HG03159 (cell line): ENCODE results near the gene PDIA3.
"Not testable (repeated sequence)": the region's sequence is repeated elsewhere in the genome, so short reads cannot be mapped to it uniquely, and the experiment has no call there.

ENCODE experiments used
- ATAC-seq: cut with Tn5 transposase; IDR thresholded peaks from one replicate; pipeline ENCODE4 v1.9.1; 2021; ENCODE audit warnings: mild to moderate bottlenecking, moderate library complexity; ENCODE audit not compliant: unreplicated experiment

The PDIA3 gene

GRCh38 chr15:43746245-43746902 is at the start of gene PDIA3:
PDIA3 (plus strand) TSS chr15:43746438; CDS start chr15:43746540, 102 bp downstream.
- peak; percentile 73 for ATAC-seq

GRCh38 chr15:43702174-43702573 is 44.1 kb upstream of the PDIA3 start:
- no peak for ATAC-seq

GRCh38 chr15:43702701-43703424 is 43.4 kb upstream of the PDIA3 start:
- no peak for ATAC-seq

GRCh38 chr15:43710431-43711131 is 35.7 kb upstream of the PDIA3 start:
- ATAC-seq = not testable (repeated sequence)

GRCh38 chr15:43723151-43723550 is 23.1 kb upstream of the PDIA3 start:
- no peak for ATAC-seq

GRCh38 chr15:43726306-43726705 is 19.9 kb upstream of the PDIA3 start:
- not testable (repeated sequence) for ATAC-seq

GRCh38 chr15:43728053-43728725 is 18.0 kb upstream of the PDIA3 start:
- ATAC-seq = not testable (repeated sequence)

- ATAC-seq = no peak
These were observed 10.8 kb upstream of the PDIA3 start for GRCh38 chr15:43735416-43735815.

- peak; percentile 13 for ATAC-seq
These were observed 668 bp downstream of the PDIA3 start for GRCh38 chr15:43746903-43747309.

GRCh38 chr15:43748376-43748775 is 2.1 kb downstream of the PDIA3 start:
- ATAC-seq = no peak

GRCh38 chr15:43749690-43750345 is 3.6 kb downstream of the PDIA3 start:
- peak; percentile 41 for ATAC-seq

- no peak for ATAC-seq
These were observed 5.6 kb downstream of the PDIA3 start for GRCh38 chr15:43751885-43752284.

GRCh38 chr15:43762824-43763223 is 16.6 kb downstream of the PDIA3 start:
- ATAC-seq = no peak

GRCh38 chr15:43763819-43764446 is 17.7 kb downstream of the PDIA3 start:
- no peak for ATAC-seq

GRCh38 chr15:43769584-43770228 is 23.5 kb downstream of the PDIA3 start:
- ATAC-seq = no peak

- ATAC-seq = no peak
These were observed 25.6 kb downstream of the PDIA3 start for GRCh38 chr15:43771816-43772215.

- no peak for ATAC-seq
These were observed 26.4 kb downstream of the PDIA3 start for GRCh38 chr15:43772624-43773023.

GRCh38 chr15:43774062-43774461 is 27.8 kb downstream of the PDIA3 start:
- ATAC-seq = no peak

GRCh38 chr15:43775411-43775965 is 29.2 kb downstream of the PDIA3 start:
- no peak for ATAC-seq
